Effector CD4-positive, alpha-beta T cell (primary cell): ENCODE data around the gene TACC3.

ENCODE experiments used
- DNase-seq: peaks from one replicate; pipeline ENCODE4 v3.0.0-alpha.2; 2020

TACC3 gene

GRCh38 chr4:1778642-1779392, 57.5 kb downstream of the TACC3 start:
- no peak for DNase-seq

GRCh38 chr4:1779588-1780382, 58.5 kb downstream of the TACC3 start:
- no peak for DNase-seq

GRCh38 chr4:1780435-1780834, 59.1 kb downstream of the TACC3 start:
- DNase-seq = no peak

- no peak for DNase-seq
Measured at GRCh38 chr4:1783015-1783414, 61.7 kb downstream of the TACC3 start.

- no peak for DNase-seq
Measured at GRCh38 chr4:1783970-1784369, 62.6 kb downstream of the TACC3 start.

- no peak for DNase-seq
Measured at GRCh38 chr4:1784395-1784788, 63.1 kb downstream of the TACC3 start.

GRCh38 chr4:1784789-1785591, 63.7 kb downstream of the TACC3 start:
- no peak for DNase-seq

- no peak for DNase-seq
Measured at GRCh38 chr4:1785592-1785991, 64.3 kb downstream of the TACC3 start.

- DNase-seq = no peak
Measured at GRCh38 chr4:1786544-1787362, 65.4 kb downstream of the TACC3 start.

- no peak for DNase-seq
Measured at GRCh38 chr4:1787411-1788077, 66.2 kb downstream of the TACC3 start.

- no peak for DNase-seq
Measured at GRCh38 chr4:1788254-1788973, 67.1 kb downstream of the TACC3 start.

- no peak for DNase-seq
Measured at GRCh38 chr4:1789552-1789951, 68.2 kb downstream of the TACC3 start.

GRCh38 chr4:1790005-1790404, 68.7 kb downstream of the TACC3 start:
- DNase-seq = no peak

GRCh38 chr4:1792158-1792831, 71.0 kb downstream of the TACC3 start:
- DNase-seq = no peak

GRCh38 chr4:1792832-1793495, 71.6 kb downstream of the TACC3 start, which contains the start of gene FGFR3:
Gene FGFR3, plus strand, starts transcription at chr4:1793293. Its CDS starts 642 bp downstream, at chr4:1793935.
- no peak for DNase-seq

- DNase-seq = peak; percentile 17
Measured at GRCh38 chr4:1793496-1793840, 72.1 kb downstream of the TACC3 start.

GRCh38 chr4:1793940-1794808, 72.9 kb downstream of the TACC3 start:
- no peak for DNase-seq
